ENCODE data around the gene C17orf107. TPM values are rescaled to one million over a fixed set of nuclear protein-coding genes. Genes with fewer than 3 reads are reported as not detected.
A peak's percentile ranks its signal among the peaks of the same experiment; 100 is the strongest.

The C17orf107 gene
- total and polyA plus RNA-seq, 2 of the 13 experiments (the other 11 are each of a cell fraction or from before 2014, with no cell fraction given): 0.20 to 0.59 TPM

GRCh38 chr17:4908711-4909496, 9.6 kb downstream of the C17orf107 start (continued):
- TF ChIP-seq ZBTB21 (CRISPR knock-in tag; IDR thresholded peaks at IDR 0.05) (no peak), ZNF180 (CRISPR knock-in tag; IDR thresholded peaks at IDR 0.05; ENCODE audit: borderline replicate concordance, low read depth) (no peak), ZNF883 (CRISPR knock-in tag; IDR thresholded peaks at IDR 0.05; ENCODE audit: not compliant biosample characterization) (peak; percentile 40), REST (IDR thresholded peaks at IDR 0.05; ENCODE audit: borderline replicate concordance in 1 of 2, low read depth in 1 of 2, low read length in 2 of 2) (no peak), ZNF318 (CRISPR knock-in tag; IDR thresholded peaks at IDR 0.05) (no peak), UBTF (CRISPR knock-in tag; IDR thresholded peaks at IDR 0.05) (peak; percentile 60), ZNF7 (CRISPR knock-in tag; IDR thresholded peaks at IDR 0.05) (no peak), ATF7-NPFF (CRISPR knock-in tag; IDR thresholded peaks at IDR 0.05; ENCODE audit: low read depth) (no peak), TARDBP (CRISPR knock-in tag; IDR thresholded peaks at IDR 0.05) (no peak), ZNF296 (CRISPR knock-in tag; conservative IDR thresholded peaks at IDR 0.05) (no peak), YEATS2 (CRISPR knock-in tag; IDR thresholded peaks at IDR 0.05; ENCODE audit: borderline replicate concordance) (peak; percentile 30; the same call in 1 of the 2 replicates), ZNF563 (CRISPR knock-in tag; IDR thresholded peaks at IDR 0.05) (peak; percentile 49), PREB (CRISPR knock-in tag; IDR thresholded peaks at IDR 0.05) (no peak)

All from HepG2 (cell line).